GM19395 (cell line): Measurements from ENCODE around the gene ADCY7.

ENCODE experiments used
- ATAC-seq: cut with Tn5 transposase; IDR thresholded peaks from one replicate; pipeline ENCODE4 v1.9.1; 2021; ENCODE audit warnings: mild to moderate bottlenecking, moderate library complexity; ENCODE audit not compliant: unreplicated experiment

The ADCY7 gene

GRCh38 chr16:50296807-50297206 lies 30.5 kb downstream of the ADCY7 start:
- ATAC-seq, result no peak

GRCh38 chr16:50297301-50298074 lies 31.1 kb downstream of the ADCY7 start:
- no peak for ATAC-seq

- ATAC-seq, result no peak
Measured at GRCh38 chr16:50298075-50298460, 31.7 kb downstream of the ADCY7 start.

- ATAC-seq, result no peak
Measured at GRCh38 chr16:50298591-50299507, 32.5 kb downstream of the ADCY7 start.

- ATAC-seq, result no peak
Measured at GRCh38 chr16:50299508-50300105, 33.3 kb downstream of the ADCY7 start.

- ATAC-seq, result no peak
Measured at GRCh38 chr16:50300942-50301625, 34.7 kb downstream of the ADCY7 start.

GRCh38 chr16:50301626-50302471 lies 35.5 kb downstream of the ADCY7 start:
- no peak for ATAC-seq

GRCh38 chr16:50302472-50303005 lies 36.2 kb downstream of the ADCY7 start:
- no peak for ATAC-seq

- no peak for ATAC-seq
Measured at GRCh38 chr16:50303041-50303604, 36.8 kb downstream of the ADCY7 start.

GRCh38 chr16:50303605-50304466 lies 37.5 kb downstream of the ADCY7 start:
- ATAC-seq, result no peak

- ATAC-seq, result no peak
Measured at GRCh38 chr16:50304467-50305440, 38.4 kb downstream of the ADCY7 start.

- ATAC-seq, result no peak
Measured at GRCh38 chr16:50305441-50306061, 39.2 kb downstream of the ADCY7 start.

GRCh38 chr16:50306287-50306686 lies 39.9 kb downstream of the ADCY7 start:
- ATAC-seq, result no peak

- ATAC-seq, result no peak
Measured at GRCh38 chr16:50308237-50308965, 42.0 kb downstream of the ADCY7 start.

GRCh38 chr16:50309156-50309526 lies 42.8 kb downstream of the ADCY7 start:
- no peak for ATAC-seq
